Astrocyte (in vitro differentiated cells and primary cell): ENCODE measurements around the gene MEGF11.

Experiments
- EZH2 ChIP-seq: IDR thresholded peaks from 2 replicates; pipeline ENCODE4 v1.6.1; 2012; ENCODE audit warnings: mild to moderate bottlenecking, low read length, inconsistent platforms; ENCODE audit not compliant: insufficient read depth
- TF ChIP-seq, protein P1 (sequence below): IDR thresholded peaks from 2 replicates; pipeline ENCODE4 v1.5.1; 2011; ENCODE audit warnings: low read depth, mild to moderate bottlenecking, inconsistent platforms, low read length, moderate library complexity; ENCODE audit not compliant: insufficient read depth

DNA sequence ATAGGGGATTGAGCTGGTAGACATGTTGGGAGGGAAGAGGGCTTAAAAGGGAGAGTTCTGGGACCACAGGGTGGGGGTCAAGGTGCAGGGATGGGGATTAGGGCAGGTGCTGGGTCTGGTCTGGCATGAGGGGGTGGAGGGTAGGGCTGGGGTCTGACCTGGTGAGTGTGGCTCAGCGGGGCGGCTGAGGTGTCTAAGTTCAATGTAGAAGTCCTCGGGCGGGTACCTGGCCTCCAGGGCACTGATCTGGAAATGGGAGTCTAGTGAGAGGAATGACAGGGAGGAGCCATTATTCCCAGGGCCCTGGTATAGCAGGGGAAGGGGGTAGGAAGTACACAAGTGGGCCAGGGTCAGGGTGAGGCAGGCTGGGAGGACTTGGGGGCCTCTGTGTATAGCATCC, 344.7 kb downstream of the MEGF11 start:
- TF ChIP-seq, protein P1, sequence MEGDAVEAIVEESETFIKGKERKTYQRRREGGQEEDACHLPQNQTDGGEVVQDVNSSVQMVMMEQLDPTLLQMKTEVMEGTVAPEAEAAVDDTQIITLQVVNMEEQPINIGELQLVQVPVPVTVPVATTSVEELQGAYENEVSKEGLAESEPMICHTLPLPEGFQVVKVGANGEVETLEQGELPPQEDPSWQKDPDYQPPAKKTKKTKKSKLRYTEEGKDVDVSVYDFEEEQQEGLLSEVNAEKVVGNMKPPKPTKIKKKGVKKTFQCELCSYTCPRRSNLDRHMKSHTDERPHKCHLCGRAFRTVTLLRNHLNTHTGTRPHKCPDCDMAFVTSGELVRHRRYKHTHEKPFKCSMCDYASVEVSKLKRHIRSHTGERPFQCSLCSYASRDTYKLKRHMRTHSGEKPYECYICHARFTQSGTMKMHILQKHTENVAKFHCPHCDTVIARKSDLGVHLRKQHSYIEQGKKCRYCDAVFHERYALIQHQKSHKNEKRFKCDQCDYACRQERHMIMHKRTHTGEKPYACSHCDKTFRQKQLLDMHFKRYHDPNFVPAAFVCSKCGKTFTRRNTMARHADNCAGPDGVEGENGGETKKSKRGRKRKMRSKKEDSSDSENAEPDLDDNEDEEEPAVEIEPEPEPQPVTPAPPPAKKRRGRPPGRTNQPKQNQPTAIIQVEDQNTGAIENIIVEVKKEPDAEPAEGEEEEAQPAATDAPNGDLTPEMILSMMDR, result no peak
- TF ChIP-seq EZH2, result no peak
